GM12878 (cell line): ENCODE measurements around the gene WDR12.

Source experiments
- BMI1 ChIP-seq: fragments of 450-650 bp; IDR thresholded peaks from 2 replicates; pipeline ENCODE4 v1.6.1; 2016; ENCODE audit warnings: mild to moderate bottlenecking, moderate library complexity, borderline replicate concordance
- CBX5 ChIP-seq: sonication (generic); IDR thresholded peaks from 2 replicates; pipeline ENCODE4 v1.6.1; 2016; ENCODE audit warnings: low read depth, moderate library complexity, mild to moderate bottlenecking, inconsistent platforms
- CREB1 ChIP-seq: IDR thresholded peaks from 2 replicates; pipeline ENCODE4 v1.6.1; 2012; ENCODE audit warnings: low read depth, mild to moderate bottlenecking, inconsistent platforms
- CTCF ChIP-seq, 3 experiments: IDR thresholded peaks in 2 of 3; conservative IDR thresholded peaks in 1 of 3; 2 replicates each; pipeline ENCODE4 v1.5.1; 2011; ENCODE audit warnings: low read depth in 3 of 3, low read length in 3 of 3, mild to moderate bottlenecking in 3 of 3, control low read depth in 2 of 3, moderate library complexity in 2 of 3, inconsistent platforms in 1 of 3, mixed read lengths in 1 of 3; ENCODE audit not compliant: control insufficient read depth in 2 of 3, insufficient read depth in 1 of 3; ENCODE audit errors: extremely low read depth in 1 of 3
- LARP7 ChIP-seq: fragments of 450-650 bp; IDR thresholded peaks from 2 replicates; pipeline ENCODE4 v1.6.1; 2017; ENCODE audit warnings: mild to moderate bottlenecking
- PAX5 ChIP-seq: IDR thresholded peaks from 2 replicates; pipeline ENCODE4 v1.6.1; 2011; ENCODE audit warnings: low read depth, low read length, borderline replicate concordance
- POLR2AphosphoS5 ChIP-seq: IDR thresholded peaks from 2 replicates; pipeline ENCODE4 v1.6.1; 2011; ENCODE audit warnings: mild to moderate bottlenecking, low read length, inconsistent platforms
- SP1 ChIP-seq: IDR thresholded peaks from one replicate; pipeline ENCODE4 v1.6.1; 2011; ENCODE audit warnings: low read depth, low read length
- YY1 ChIP-seq: IDR thresholded peaks from 2 replicates; pipeline ENCODE4 v1.6.1; 2011; ENCODE audit warnings: low read depth, mild to moderate bottlenecking, low read length
- ZNF592 ChIP-seq: fragments of 450-650 bp; IDR thresholded peaks from 2 replicates; pipeline ENCODE4 v1.6.1; 2017; ENCODE audit warnings: mild to moderate bottlenecking, moderate library complexity
- TF ChIP-seq, protein P1 (sequence below): IDR thresholded peaks from 2 replicates; pipeline ENCODE4 v1.6.1; 2012; ENCODE audit warnings: low read depth, low read length, improper control_type of control experiment

GRCh38 chr2:202960524-202960923 lies 49.1 kb upstream of the WDR12 start:
- no peak for TF ChIP-seq BMI1
- TF ChIP-seq CBX5 = no peak
- no peak for TF ChIP-seq POLR2AphosphoS5
- TF ChIP-seq LARP7 = no peak
- no peak for TF ChIP-seq CTCF (IDR thresholded peaks at IDR 0.05 in 2 of 3, conservative IDR thresholded peaks at IDR 0.05 in 1 of 3; ENCODE audit: control insufficient read depth in 2 of 3, extremely low read depth in 1 of 3, insufficient read depth in 1 of 3, low read depth in 3 of 3, low read length in 3 of 3)
- TF ChIP-seq SP1 = no peak
- no peak for TF ChIP-seq YY1
- no peak for TF ChIP-seq ZNF592
- TF ChIP-seq PAX5 = no peak
- no peak for TF ChIP-seq CREB1
- TF ChIP-seq, protein P1, sequence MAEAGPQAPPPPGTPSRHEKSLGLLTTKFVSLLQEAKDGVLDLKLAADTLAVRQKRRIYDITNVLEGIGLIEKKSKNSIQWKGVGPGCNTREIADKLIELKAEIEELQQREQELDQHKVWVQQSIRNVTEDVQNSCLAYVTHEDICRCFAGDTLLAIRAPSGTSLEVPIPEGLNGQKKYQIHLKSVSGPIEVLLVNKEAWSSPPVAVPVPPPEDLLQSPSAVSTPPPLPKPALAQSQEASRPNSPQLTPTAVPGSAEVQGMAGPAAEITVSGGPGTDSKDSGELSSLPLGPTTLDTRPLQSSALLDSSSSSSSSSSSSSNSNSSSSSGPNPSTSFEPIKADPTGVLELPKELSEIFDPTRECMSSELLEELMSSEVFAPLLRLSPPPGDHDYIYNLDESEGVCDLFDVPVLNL = no peak
